Measurements from ENCODE around the gene CACNA1D.

Gene CACNA1D

DNA sequence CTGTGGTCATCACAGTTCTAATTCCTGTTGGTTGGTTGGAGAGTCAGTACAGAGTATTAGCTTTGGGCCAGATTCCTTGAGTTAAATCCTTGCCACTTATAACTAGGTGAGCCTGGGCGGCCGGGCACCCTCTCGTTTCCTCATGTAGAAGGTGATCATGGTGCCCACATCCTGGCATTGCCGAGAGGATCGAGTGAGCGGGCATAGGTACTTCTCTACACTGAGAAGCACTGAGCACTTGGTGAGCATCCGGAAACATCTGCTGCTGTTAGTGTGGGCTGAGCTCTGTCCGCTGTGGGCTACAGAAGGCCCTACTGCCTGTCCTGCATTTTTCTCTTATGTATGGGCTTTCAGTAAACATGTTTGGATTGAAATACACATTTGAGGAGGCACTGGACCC is 96.2 kb downstream of the CACNA1D start:
- Mint-ChIP-seq H3K4me1 (ENCODE audit: low read depth) (no peaks in the 10 kb centered on the region), H3K36me3 (ENCODE audit: low read depth) (no peaks in the 10 kb centered on the region), H3K4me3 (no peak overlapping the region), H3K27me3 (peaks cover 3% of the 10 kb centered on the region), H3K27ac (no peak overlapping the region), H3K9me3 (no peaks in the 10 kb centered on the region)
- DNase-seq: no peak

- peaks cover 3% of the 10 kb centered on the region for H3K27me3 Mint-ChIP-seq
- DNase-seq: no peak
- H3K36me3 Mint-ChIP-seq (ENCODE audit: low read depth): no peaks in the 10 kb centered on the region
- no peak overlapping the region for H3K27ac Mint-ChIP-seq
- no peaks in the 10 kb centered on the region for H3K4me1 Mint-ChIP-seq (ENCODE audit: low read depth)
- no peak overlapping the region for H3K4me3 Mint-ChIP-seq
- H3K9me3 Mint-ChIP-seq: no peaks in the 10 kb centered on the region
Measured at GRCh38 chr3:53591646-53592045, 97.2 kb downstream of the CACNA1D start.

GRCh38 chr3:53592862-53593261 is 98.5 kb downstream of the CACNA1D start:
- peaks cover 4% of the 10 kb centered on the region for H3K4me1 Mint-ChIP-seq (ENCODE audit: low read depth)
- no peak for DNase-seq
- no peak overlapping the region for H3K4me3 Mint-ChIP-seq
- peaks cover 3% of the 10 kb centered on the region for H3K27me3 Mint-ChIP-seq
- no peak overlapping the region for H3K27ac Mint-ChIP-seq
- no peaks in the 10 kb centered on the region for H3K9me3 Mint-ChIP-seq
- no peaks in the 10 kb centered on the region for H3K36me3 Mint-ChIP-seq (ENCODE audit: low read depth)

- peaks cover 5% of the 10 kb centered on the region for H3K4me1 Mint-ChIP-seq (ENCODE audit: low read depth)
- DNase-seq: no peak
Measured at GRCh38 chr3:53593611-53594010, 99.2 kb downstream of the CACNA1D start.

DNA sequence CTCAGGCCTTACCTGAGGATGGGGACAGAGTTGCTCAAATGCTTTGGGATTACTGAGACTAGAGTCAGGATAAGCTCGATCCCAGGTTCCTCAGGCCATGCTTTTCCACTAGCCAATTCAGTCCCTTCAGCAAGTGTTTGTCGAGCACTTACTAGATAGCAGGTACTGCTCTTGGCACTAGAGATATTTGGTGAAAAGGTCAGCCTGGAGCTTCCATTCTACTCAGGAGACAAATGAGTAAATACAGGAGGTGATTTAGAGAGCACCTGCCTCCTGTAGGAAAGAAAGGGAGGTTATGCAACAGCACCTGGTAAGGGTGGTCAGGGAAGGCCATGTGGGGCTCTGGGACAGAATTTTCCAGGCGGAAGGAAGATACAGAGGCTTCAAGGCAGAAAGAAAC is 99.9 kb downstream of the CACNA1D start:
- no peak for DNase-seq
- Mint-ChIP-seq H3K4me1 (ENCODE audit: low read depth) (peaks cover 5% of the 10 kb centered on the region), H3K36me3 (ENCODE audit: low read depth) (no peaks in the 10 kb centered on the region), H3K9me3 (no peaks in the 10 kb centered on the region), H3K27me3 (peaks cover 3% of the 10 kb centered on the region), H3K27ac (no peak overlapping the region), H3K4me3 (no peak overlapping the region)

More at GRCh38 chr3:53593611-53594010, 99.2 kb downstream of the CACNA1D start:
- no peak overlapping the region for H3K4me3 Mint-ChIP-seq
- no peak overlapping the region for H3K27ac Mint-ChIP-seq
- H3K9me3 Mint-ChIP-seq: no peaks in the 10 kb centered on the region
- no peaks in the 10 kb centered on the region for H3K36me3 Mint-ChIP-seq (ENCODE audit: low read depth)
- peaks cover 3% of the 10 kb centered on the region for H3K27me3 Mint-ChIP-seq

DNA sequence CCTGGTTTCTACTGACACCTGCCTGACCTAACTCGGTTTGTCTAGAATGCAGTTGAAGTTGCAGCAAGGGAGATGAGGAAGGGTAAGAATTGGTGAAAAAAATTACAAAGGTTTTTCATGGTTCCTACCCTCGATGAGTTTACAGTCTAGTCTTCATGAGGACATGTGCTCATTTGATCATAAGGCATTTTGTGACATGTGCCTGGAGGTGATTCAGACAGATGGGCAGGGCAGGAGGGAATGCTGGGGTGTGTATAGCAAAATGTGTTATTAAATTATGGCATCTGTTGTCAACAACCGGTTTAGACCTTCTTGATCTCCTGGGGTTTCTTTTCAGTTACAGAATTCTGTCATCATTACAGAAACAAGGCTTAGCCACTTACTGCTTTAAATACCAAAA is 101.2 kb downstream of the CACNA1D start:
- H3K4me1 Mint-ChIP-seq (ENCODE audit: low read depth): peaks cover 5% of the 10 kb centered on the region
- no peak overlapping the region for H3K4me3 Mint-ChIP-seq
- peaks cover 3% of the 10 kb centered on the region for H3K27me3 Mint-ChIP-seq
- no peak overlapping the region for H3K27ac Mint-ChIP-seq
- H3K9me3 Mint-ChIP-seq: no peaks in the 10 kb centered on the region
- no peaks in the 10 kb centered on the region for H3K36me3 Mint-ChIP-seq (ENCODE audit: low read depth)
- DNase-seq: no peak

- no peaks in the 10 kb centered on the region for H3K36me3 Mint-ChIP-seq (ENCODE audit: low read depth)
- DNase-seq: no peak
- no peak overlapping the region for H3K4me3 Mint-ChIP-seq
- no peak overlapping the region for H3K27ac Mint-ChIP-seq
- H3K9me3 Mint-ChIP-seq: no peaks in the 10 kb centered on the region
- peaks cover 3% of the 10 kb centered on the region for H3K27me3 Mint-ChIP-seq
- peaks cover 5% of the 10 kb centered on the region for H3K4me1 Mint-ChIP-seq (ENCODE audit: low read depth)
Measured at GRCh38 chr3:53597136-53597915, 102.9 kb downstream of the CACNA1D start.

DNA sequence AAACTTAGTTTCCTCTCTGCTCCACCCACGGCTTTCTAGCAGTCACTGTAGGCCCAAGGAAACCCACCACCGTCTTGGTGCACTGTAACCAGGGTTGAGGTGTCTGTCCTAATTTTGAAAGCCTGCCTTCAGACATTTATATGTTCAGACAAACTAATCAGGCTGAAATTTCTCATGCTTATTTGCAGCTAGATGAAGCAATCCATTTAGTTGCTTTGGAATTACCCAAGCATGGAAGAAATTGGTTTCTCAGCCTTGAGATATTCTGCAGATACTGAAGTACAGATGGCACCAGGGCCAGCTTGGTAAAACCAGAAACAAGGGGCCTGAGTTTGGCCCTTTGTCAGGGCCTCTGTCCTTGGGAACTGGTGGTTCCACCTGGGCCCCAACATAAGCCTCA is 105.4 kb downstream of the CACNA1D start:
- Mint-ChIP-seq H3K36me3 (ENCODE audit: low read depth) (no peaks in the 10 kb centered on the region), H3K4me3 (no peak overlapping the region), H3K4me1 (ENCODE audit: low read depth) (peaks cover 5% of the 10 kb centered on the region), H3K27ac (no peak overlapping the region), H3K9me3 (no peaks in the 10 kb centered on the region), H3K27me3 (peaks cover 3% of the 10 kb centered on the region)
- no peak for DNase-seq

- no peaks in the 10 kb centered on the region for H3K27me3 Mint-ChIP-seq
Measured at GRCh38 chr3:53602866-53603265, 108.5 kb downstream of the CACNA1D start.

DNA sequence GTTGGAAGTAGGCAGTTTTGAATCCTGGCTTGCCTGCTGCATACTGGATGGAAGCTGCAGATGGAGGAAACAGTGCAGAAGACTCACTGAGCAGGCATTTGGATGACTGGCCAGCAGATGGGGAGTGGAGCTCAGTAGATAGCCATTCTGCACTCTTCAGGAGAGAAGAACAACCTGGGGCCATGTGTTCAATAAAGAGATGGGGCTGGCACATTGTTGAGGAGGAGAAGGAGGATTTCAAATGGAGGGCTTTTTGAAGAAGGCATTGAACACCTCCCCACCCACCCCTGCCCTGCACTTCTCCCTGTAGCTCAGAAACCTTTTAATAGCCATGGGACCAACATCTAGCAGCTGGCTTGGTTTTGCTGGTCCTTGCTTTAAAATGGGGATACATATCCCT is 109.8 kb downstream of the CACNA1D start:
- no peaks in the 10 kb centered on the region for H3K4me1 Mint-ChIP-seq (ENCODE audit: low read depth)
- no peak for DNase-seq
- no peak overlapping the region for H3K4me3 Mint-ChIP-seq
- no peak overlapping the region for H3K27ac Mint-ChIP-seq
- H3K9me3 Mint-ChIP-seq: no peaks in the 10 kb centered on the region
- no peaks in the 10 kb centered on the region for H3K36me3 Mint-ChIP-seq (ENCODE audit: low read depth)
- H3K27me3 Mint-ChIP-seq: peaks cover 2% of the 10 kb centered on the region

More at GRCh38 chr3:53602866-53603265, 108.5 kb downstream of the CACNA1D start:
- Mint-ChIP-seq H3K9me3 (no peaks in the 10 kb centered on the region), H3K36me3 (ENCODE audit: low read depth) (no peaks in the 10 kb centered on the region), H3K4me1 (ENCODE audit: low read depth) (peaks cover under 1% of the 10 kb centered on the region), H3K4me3 (no peak overlapping the region), H3K27ac (no peak overlapping the region)
- DNase-seq: no peak

DNA sequence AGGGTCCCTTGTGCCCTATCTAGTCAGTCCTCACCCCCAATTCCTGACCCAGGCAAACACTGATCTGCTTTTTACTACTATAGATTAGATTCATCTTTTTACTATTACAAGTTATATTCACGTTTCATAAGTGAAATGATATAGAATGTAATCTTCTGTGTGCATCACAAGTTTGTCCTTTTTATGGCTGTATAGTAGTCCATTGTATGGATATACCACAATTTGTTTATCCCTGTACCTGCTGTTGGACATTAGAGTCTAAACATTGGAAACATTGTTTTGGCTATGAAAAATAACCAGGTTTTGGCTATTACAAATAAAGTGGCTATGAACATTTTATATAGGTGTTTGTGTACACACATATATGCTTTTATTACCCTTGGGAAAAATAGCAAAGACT is 112.4 kb downstream of the CACNA1D start:
- Mint-ChIP-seq H3K9me3 (no peaks in the 10 kb centered on the region), H3K27ac (no peak overlapping the region), H3K27me3 (peaks cover 5% of the 10 kb centered on the region), H3K36me3 (ENCODE audit: low read depth) (no peaks in the 10 kb centered on the region), H3K4me3 (no peak overlapping the region), H3K4me1 (ENCODE audit: low read depth) (no peaks in the 10 kb centered on the region)
- no peak for DNase-seq

- peaks cover 38% of the 10 kb centered on the region for H3K27me3 Mint-ChIP-seq
- no peaks in the 10 kb centered on the region for H3K36me3 Mint-ChIP-seq (ENCODE audit: low read depth)
- no peak overlapping the region for H3K27ac Mint-ChIP-seq
- no peak overlapping the region for H3K4me3 Mint-ChIP-seq
- H3K9me3 Mint-ChIP-seq: no peaks in the 10 kb centered on the region
- no peak for DNase-seq
- H3K4me1 Mint-ChIP-seq (ENCODE audit: low read depth): no peaks in the 10 kb centered on the region
Measured at GRCh38 chr3:53612508-53612907, 118.1 kb downstream of the CACNA1D start.

- H3K4me1 Mint-ChIP-seq (ENCODE audit: low read depth): no peaks in the 10 kb centered on the region
- no peak overlapping the region for H3K4me3 Mint-ChIP-seq
- no peaks in the 10 kb centered on the region for H3K9me3 Mint-ChIP-seq
- H3K27me3 Mint-ChIP-seq: peaks cover 38% of the 10 kb centered on the region
- DNase-seq: no peak
- no peaks in the 10 kb centered on the region for H3K36me3 Mint-ChIP-seq (ENCODE audit: low read depth)
- H3K27ac Mint-ChIP-seq: no peak overlapping the region
Measured at GRCh38 chr3:53613125-53613524, 118.7 kb downstream of the CACNA1D start.

GRCh38 chr3:53614307-53614706 is 119.9 kb downstream of the CACNA1D start:
- H3K36me3 Mint-ChIP-seq (ENCODE audit: low read depth): no peaks in the 10 kb centered on the region
- no peaks in the 10 kb centered on the region for H3K4me1 Mint-ChIP-seq (ENCODE audit: low read depth)
- peaks cover 44% of the 10 kb centered on the region for H3K27me3 Mint-ChIP-seq
- no peaks in the 10 kb centered on the region for H3K9me3 Mint-ChIP-seq
- DNase-seq: no peak
- no peak overlapping the region for H3K27ac Mint-ChIP-seq
- no peak overlapping the region for H3K4me3 Mint-ChIP-seq

DNA sequence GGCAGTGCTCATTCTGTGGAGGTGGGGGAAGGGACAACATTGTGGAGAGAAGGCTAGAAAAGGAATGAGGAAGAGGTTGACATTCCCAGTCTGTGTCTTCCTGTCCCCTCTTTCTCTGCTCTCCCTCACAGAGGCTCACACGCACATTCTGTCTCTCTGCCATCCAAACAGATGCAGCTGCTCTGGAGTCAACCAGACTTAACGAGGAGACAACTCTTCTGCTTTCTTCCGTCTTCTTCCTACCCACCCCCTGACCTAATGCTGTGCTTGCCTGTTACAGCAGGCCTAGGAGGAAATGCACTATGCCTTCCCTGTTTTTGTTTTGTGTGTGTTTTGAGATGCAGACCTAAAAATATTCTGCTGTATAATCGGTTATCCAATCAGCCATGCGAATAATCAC is 121.9 kb downstream of the CACNA1D start:
- Mint-ChIP-seq H3K27ac (no peak overlapping the region), H3K27me3 (peaks cover 47% of the 10 kb centered on the region), H3K4me1 (ENCODE audit: low read depth) (no peaks in the 10 kb centered on the region), H3K4me3 (no peak overlapping the region), H3K36me3 (ENCODE audit: low read depth) (no peaks in the 10 kb centered on the region), H3K9me3 (no peaks in the 10 kb centered on the region)
- no peak for DNase-seq
